K562 (cell line): ENCODE results near the gene ZMYM4. TPM values are rescaled to one million over a fixed set of nuclear protein-coding genes. Genes with fewer than 3 reads are reported as not detected.

Experiments used
- ATAC-seq: fragments of 200-7000 bp; cut with Tn5 transposase; 3 replicates; pipeline ENCODE4 v1.9.1; 2020; ENCODE audit warnings: moderate library complexity
- BruUV-seq: library from RNA; stranded (reverse); fragments of 400-500 nt; replicated peaks from 2 replicates; lab custom pipeline; 2021; lab: Mats Ljungman, UMichigan
- CTCF ChIA-PET: fragments of 300-600 bp; formaldehyde crosslinking; extraction: SDS; loops from one replicate; lab custom pipeline; 2021; ENCODE audit warnings: low intra/inter-chr PET ratio; lab: Yijun Ruan, JAX
- POLR2A ChIA-PET: fragments of 300-600, 350-650 bp; sonication (Branson Sonifier 250); formaldehyde crosslinking; extraction: SDS; loops from one replicate; lab custom pipeline; 2021; ENCODE audit warnings: antibody characterized with exemption, inconsistent platforms; lab: Yijun Ruan, JAX
- DNase-seq, 4 experiments: peaks; one replicate each; pipeline versions ENCODE4 v3.0.0 to v3.0.0-alpha.2; 2011 to 2018; ENCODE audit warnings: low spot score in 3 of 4, mixed read lengths in 3 of 4; ENCODE audit errors: extremely low read depth in 1 of 4
- FAIRE-seq: peaks from 2 replicates; lab custom pipeline; 2011; peaks lifted over from hg19 to GRCh38; lab: Jason Lieb, UNC
- H2AFZ ChIP-seq: 2 replicates; pipeline ENCODE4 v1.6.0; 2011; ENCODE audit warnings: low read depth, low read length, control low read depth, inconsistent platforms
- H3K27ac ChIP-seq: fragments of 200-600 bp; 3 replicates; pipeline ENCODE4 v1.8.0; 2011; ENCODE audit warnings: low read depth, mild to moderate bottlenecking, control low read depth, inconsistent platforms, low read length, moderate library complexity, mixed read lengths; ENCODE audit errors: extremely low read depth
- H3K27me3 ChIP-seq, 2 experiments: fragments of 300-600 bp in 1 of 2; 2 replicates in 1 of 2; 3 replicates in 1 of 2; pipeline versions ENCODE4 v1.6.0 to v1.8.0; 2011; ENCODE audit warnings: inconsistent platforms in 2 of 2, low read length in 2 of 2, mild to moderate bottlenecking in 1 of 2, mixed read lengths in 1 of 2, moderate library complexity in 1 of 2; ENCODE audit not compliant: control insufficient read depth in 2 of 2, insufficient read depth in 2 of 2
- H3K36me3 ChIP-seq: fragments of 300-600 bp; 3 replicates; pipeline ENCODE4 v1.8.0; 2011; ENCODE audit warnings: mild to moderate bottlenecking, low read length, inconsistent platforms; ENCODE audit not compliant: control insufficient read depth, insufficient read depth
- H3K4me1 ChIP-seq, 2 experiments: fragments of 200-600 bp in 1 of 2; replicated peaks in 1 of 2; 2 replicates in 1 of 2; 3 replicates in 1 of 2; pipeline versions ENCODE4 v1.5.1 to v1.8.0; 2011; ENCODE audit warnings: inconsistent platforms in 2 of 2, low read length in 2 of 2, mild to moderate bottlenecking in 1 of 2, mixed read lengths in 1 of 2, moderate library complexity in 1 of 2; ENCODE audit not compliant: control insufficient read depth in 2 of 2, insufficient read depth in 2 of 2
- H3K4me2 ChIP-seq: 2 replicates; pipeline ENCODE4 v1.6.1; 2011; ENCODE audit warnings: low read length, control low read depth, inconsistent platforms, mixed read lengths; ENCODE audit not compliant: insufficient read depth
- H3K4me3 ChIP-seq: fragments of 200-600 bp; sonication (generic), shearing (Covaris generic); 2 replicates; pipeline ENCODE4 v1.5.1; 2016; ENCODE audit warnings: control low read depth, inconsistent platforms
- H3K79me2 ChIP-seq: fragments of 200-600 bp; 3 replicates; pipeline ENCODE4 v1.8.0; 2011; ENCODE audit warnings: low read length, inconsistent platforms; ENCODE audit not compliant: control insufficient read depth, insufficient read depth
- H3K9ac ChIP-seq, 2 experiments: 2 replicates each; pipeline versions ENCODE4 v1.6.0 to v1.6.1; 2011; ENCODE audit warnings: low read depth in 2 of 2, low read length in 2 of 2, control low read depth in 1 of 2, inconsistent platforms in 1 of 2, mild to moderate bottlenecking in 1 of 2, mixed read lengths in 1 of 2; ENCODE audit not compliant: insufficient read depth in 1 of 2
- H3K9me1 ChIP-seq: one replicate; pipeline ENCODE4 v1.6.0; 2011; ENCODE audit warnings: inconsistent platforms, mild to moderate bottlenecking, low read length, moderate library complexity; ENCODE audit not compliant: control insufficient read depth, insufficient read depth
- H3K9me3 ChIP-seq: replicated peaks from 2 replicates; pipeline ENCODE4 v1.5.1; 2011; ENCODE audit warnings: low read depth, low read length, inconsistent platforms; ENCODE audit not compliant: control insufficient read depth, insufficient read depth
- H4K20me1 ChIP-seq: replicated peaks from 2 replicates; pipeline ENCODE4 v1.6.1; 2011; ENCODE audit warnings: low read length, inconsistent platforms, mixed read lengths; ENCODE audit not compliant: control insufficient read depth, insufficient read depth
- DLX4 ChIP-seq: fragments of 250-450 bp; sonication (Bioruptor Pico); IDR thresholded peaks from 2 replicates; pipeline ENCODE4 v1.6.1; 2021; ENCODE audit warnings: mild to moderate bottlenecking
- DNMT1 ChIP-seq: fragments of 450-650 bp; IDR thresholded peaks from 2 replicates; pipeline ENCODE4 v1.6.1; 2016; ENCODE audit warnings: antibody characterized with exemption, mild to moderate bottlenecking
- PHTF2 ChIP-seq: fragments of 250-450 bp; sonication (Bioruptor Pico); IDR thresholded peaks from 2 replicates; pipeline ENCODE4 v1.5.0; 2021; ENCODE audit warnings: mild to moderate bottlenecking
- PPARD ChIP-seq: fragments of 250-450 bp; sonication (Bioruptor Pico); IDR thresholded peaks from 2 replicates; pipeline ENCODE4 v1.8.0; 2022; ENCODE audit warnings: inconsistent platforms, mild to moderate bottlenecking, moderate library complexity
- TCFL5 ChIP-seq: fragments of 250-450 bp; sonication (Bioruptor Pico); conservative IDR thresholded peaks from 2 replicates; pipeline ENCODE4 v1.6.1; 2021; ENCODE audit warnings: mild to moderate bottlenecking, moderate library complexity, matching md5 sums
- ZNF197 ChIP-seq: fragments of 200-800 bp; sonication (Bioruptor generic); IDR thresholded peaks from 2 replicates; pipeline ENCODE4 v1.6.1; 2016; ENCODE audit warnings: low read depth, missing genetic modification characterization, missing compliant biosample characterization
- ZNF217 ChIP-seq: sonication (generic); formaldehyde crosslinking; IDR thresholded peaks from 2 replicates; pipeline ENCODE4 v1.8.0; 2022; ENCODE audit warnings: mild to moderate bottlenecking, missing genetic modification reagents
- ZNF668 ChIP-seq: fragments of 250-450 bp; sonication (Bioruptor Pico); IDR thresholded peaks from 2 replicates; pipeline ENCODE4 v1.8.0; 2022; ENCODE audit warnings: mild to moderate bottlenecking, inconsistent platforms
- WGBS: fragments of 100-300 bp; shearing (Covaris generic); methylation state at CpG from one replicate; pipeline ENCODE4 v1.1.6; 2016; ENCODE audit warnings: low coverage, mixed read lengths; ENCODE audit not compliant: insufficient coverage; ENCODE audit errors: missing lambda C conversion rate; 5-methylcytosine and 5-hydroxymethylcytosine counted together
- in situ Hi-C: fragments of 300-500 bp; cut with MboI; formaldehyde crosslinking; loops from 4 replicates; pipeline ENCODE4 v1.15.0; 2018; ENCODE audit warnings: inconsistent platforms, mixed read lengths
- intact Hi-C: fragments of 100-400 bp; cut with micrococcal nuclease; formaldehyde crosslinking; loops from 2 replicates; pipeline ENCODE4 v1.14.2; 2022
- polyA plus RNA-seq, 8 experiments: library from polyadenylated mRNA; depleted of rRNA in 4 of 8; stranded (reverse) in 5 of 8; unstranded in 3 of 8; fragments of >200 nt; fragmentation: Nextera tagmentation in 2 of 8; fragmentation: Illumina TruSeq in 1 of 8; extraction: Ambion mirVana in 2 of 8; extraction: Trizol in 1 of 8; gene quantifications; 2 replicates each; pipeline versions ENCODE4 v1.2.1 to v1.2.3, GENCODE V29; 2011 to 2014; ENCODE audit warnings: inconsistent platforms in 1 of 8, missing spikeins in 1 of 8
- total RNA-seq, 7 experiments: library from RNA; depleted of rRNA in 6 of 7; stranded (reverse); fragments of >200 nt in 6 of 7; fragmentation: Illumina TruSeq in 2 of 7; extraction: Trizol in 2 of 7; gene quantifications; 2 replicates each; pipeline versions ENCODE4 v1.2.1 to v1.2.3, GENCODE V29; 2011 to 2021; ENCODE audit warnings: low replicate concordance in 1 of 7
- TF ChIP-seq, protein P1 (sequence below): sonication (generic); IDR thresholded peaks from 2 replicates; pipeline ENCODE4 v1.6.1; 2016
- TF ChIP-seq, protein P2 (sequence below): fragments of 200-800 bp; sonication (Bioruptor generic); IDR thresholded peaks from 2 replicates; pipeline ENCODE4 v1.6.1; 2017; ENCODE audit warnings: missing genetic modification characterization, missing compliant biosample characterization

Gene ZMYM4
- total and polyA plus RNA-seq, 9 of the 15 experiments (the other 6 are each of a cell fraction or from before 2014, with no cell fraction given), result 15.2 to 77.2 (median 63.3) TPM

- Histone ChIP-seq H3K4me2 (no peak overlapping the region), H3K4me3 (no peak overlapping the region), H3K36me3 (peaks cover 22% of the 10 kb centered on the region), H2AFZ (no peak overlapping the region), H3K27me3 (no peaks in the 10 kb centered on the region), H3K79me2 (peaks cover 48% of the 10 kb centered on the region), H3K9ac (no peak overlapping the region), H3K9me1 (no peaks in the 10 kb centered on the region), H3K4me1 (no peaks in the 10 kb centered on the region; a peak in 1 of 5 replicates), H3K27ac (no peak overlapping the region), H3K9me3 (no peaks in the 10 kb centered on the region), H4K20me1 (no peaks in the 10 kb centered on the region)
- in situ Hi-C loops, result no loop called here
- no peak for TF ChIP-seq TCFL5 (CRISPR knock-in tag)
- TF ChIP-seq DLX4 (CRISPR knock-in tag), result no peak
- TF ChIP-seq, protein P1, sequence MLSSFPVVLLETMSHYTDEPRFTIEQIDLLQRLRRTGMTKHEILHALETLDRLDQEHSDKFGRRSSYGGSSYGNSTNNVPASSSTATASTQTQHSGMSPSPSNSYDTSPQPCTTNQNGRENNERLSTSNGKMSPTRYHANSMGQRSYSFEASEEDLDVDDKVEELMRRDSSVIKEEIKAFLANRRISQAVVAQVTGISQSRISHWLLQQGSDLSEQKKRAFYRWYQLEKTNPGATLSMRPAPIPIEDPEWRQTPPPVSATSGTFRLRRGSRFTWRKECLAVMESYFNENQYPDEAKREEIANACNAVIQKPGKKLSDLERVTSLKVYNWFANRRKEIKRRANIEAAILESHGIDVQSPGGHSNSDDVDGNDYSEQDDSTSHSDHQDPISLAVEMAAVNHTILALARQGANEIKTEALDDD, result no peak
- no peak for TF ChIP-seq PHTF2 (CRISPR knock-in tag)
- no peak for TF ChIP-seq ZNF668
- no peak for TF ChIP-seq ZNF197 (CRISPR knock-in tag)
- no peak for TF ChIP-seq ZNF217
- TF ChIP-seq DNMT1, result no peak
- TF ChIP-seq PPARD, result no peak
- TF ChIP-seq, protein P2, sequence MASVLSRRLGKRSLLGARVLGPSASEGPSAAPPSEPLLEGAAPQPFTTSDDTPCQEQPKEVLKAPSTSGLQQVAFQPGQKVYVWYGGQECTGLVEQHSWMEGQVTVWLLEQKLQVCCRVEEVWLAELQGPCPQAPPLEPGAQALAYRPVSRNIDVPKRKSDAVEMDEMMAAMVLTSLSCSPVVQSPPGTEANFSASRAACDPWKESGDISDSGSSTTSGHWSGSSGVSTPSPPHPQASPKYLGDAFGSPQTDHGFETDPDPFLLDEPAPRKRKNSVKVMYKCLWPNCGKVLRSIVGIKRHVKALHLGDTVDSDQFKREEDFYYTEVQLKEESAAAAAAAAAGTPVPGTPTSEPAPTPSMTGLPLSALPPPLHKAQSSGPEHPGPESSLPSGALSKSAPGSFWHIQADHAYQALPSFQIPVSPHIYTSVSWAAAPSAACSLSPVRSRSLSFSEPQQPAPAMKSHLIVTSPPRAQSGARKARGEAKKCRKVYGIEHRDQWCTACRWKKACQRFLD (CRISPR knock-in tag), result no peak
- CTCF ChIA-PET, result no interaction called here
- POLR2A ChIA-PET, result interaction anchor here (0.7 kb wide), 1 partner anchor 16 kb away, joined by 7 read pairs; no protein-coding TSS in a partner anchor
- FAIRE-seq (no peak), DNase-seq (no peak), ATAC-seq (no peak)
- 63% methylated on average over 1 of the region's 1 CpG for WGBS
- no TSS peak for BruUV-seq
- intact Hi-C loops, result no loop called here
Observed at GRCh38 chr1:35316264-35316663, 47.8 kb downstream of the ZMYM4 start.
